KOPT-K1 (cell line): ENCODE data around the gene ABT1.

Source experiments
- H3K27ac ChIP-seq: fragments of 200-600 bp; sonication (generic); 2 replicates; pipeline ENCODE4 v1.5.1; 2016; ENCODE audit warnings: antibody characterized with exemption, mild to moderate bottlenecking, low read depth, low read length; ENCODE audit not compliant: poor library complexity, severe bottlenecking
- H3K36me3 ChIP-seq: fragments of 200-600 bp; sonication (generic); 2 replicates; pipeline ENCODE4 v1.5.1; 2017; ENCODE audit warnings: antibody characterized with exemption, mild to moderate bottlenecking, low read length, moderate library complexity; ENCODE audit not compliant: insufficient read depth
- H3K9me3 ChIP-seq: fragments of 200-600 bp; sonication (generic); 2 replicates; pipeline ENCODE4 v1.5.1; 2017; ENCODE audit warnings: antibody characterized with exemption, low read length, mild to moderate bottlenecking; ENCODE audit not compliant: insufficient read depth, poor library complexity, severe bottlenecking

Gene ABT1

DNA sequence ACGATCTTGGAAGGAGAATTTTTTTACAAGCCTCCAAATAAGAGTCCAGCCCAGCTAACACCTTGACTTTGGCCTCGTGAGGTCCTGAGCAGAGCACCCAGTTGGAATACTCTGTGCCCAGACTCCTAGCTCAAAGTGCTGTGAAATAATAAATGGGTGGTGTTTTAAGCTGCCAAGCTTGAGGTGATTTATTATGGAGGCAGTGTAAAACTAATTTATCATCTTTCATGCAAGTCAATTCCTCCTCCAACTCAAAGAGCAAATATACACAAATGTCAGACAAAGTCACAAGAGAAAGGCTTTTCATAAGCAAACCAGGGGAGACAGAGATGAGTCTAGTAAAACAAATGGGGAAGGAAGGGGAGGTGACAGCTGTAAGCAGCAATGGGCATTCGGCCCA, 12.7 kb downstream of the ABT1 start:
- no peaks in the 10 kb centered on the region for H3K36me3 ChIP-seq
- H3K9me3 ChIP-seq = no peaks in the 10 kb centered on the region
- H3K27ac ChIP-seq = no peak overlapping the region

DNA sequence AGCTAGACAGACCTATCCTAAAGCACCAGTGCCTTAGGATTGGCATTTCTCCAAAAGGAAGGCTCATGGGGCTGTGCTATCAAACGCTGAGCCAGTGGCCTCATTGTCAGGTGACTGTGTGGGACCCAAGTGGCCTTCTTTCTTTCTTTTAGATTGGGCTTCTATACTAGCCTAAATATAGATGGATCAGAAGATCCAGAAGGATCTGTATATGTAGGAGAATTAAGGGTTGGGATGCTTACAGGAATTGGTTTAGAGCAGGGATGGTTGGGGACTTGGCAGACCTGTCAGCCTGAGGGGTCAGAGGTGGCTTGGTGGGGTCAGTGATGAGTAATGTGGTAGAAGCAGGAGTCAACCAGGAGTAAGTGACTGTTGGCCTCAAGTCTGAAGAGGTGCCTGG, 14.8 kb downstream of the ABT1 start:
- Histone ChIP-seq H3K36me3 (no peaks in the 10 kb centered on the region), H3K9me3 (peaks cover 4% of the 10 kb centered on the region), H3K27ac (no peak overlapping the region)

DNA sequence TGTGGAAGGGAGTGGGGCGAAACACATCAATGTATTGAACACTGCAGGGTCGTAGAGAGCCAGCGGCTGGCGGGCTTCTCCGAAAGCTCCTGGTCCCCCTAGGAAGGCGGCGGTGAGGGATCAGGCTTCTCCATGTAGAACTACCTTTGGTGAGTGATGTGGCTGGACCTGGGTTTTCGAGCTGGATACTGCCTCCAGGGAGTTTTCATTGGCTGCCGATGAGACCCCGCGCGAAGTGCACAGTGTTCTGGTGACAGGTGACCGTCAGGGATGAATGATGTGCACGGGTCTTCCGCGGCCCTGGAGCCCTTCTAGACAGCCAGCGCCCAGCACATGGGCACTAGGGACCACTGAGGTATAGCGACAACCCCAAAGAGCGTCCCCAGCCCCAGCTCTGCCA, 16.4 kb downstream of the ABT1 start:
- H3K36me3 ChIP-seq = no peaks in the 10 kb centered on the region
- H3K27ac ChIP-seq = no peak overlapping the region
- peaks cover 6% of the 10 kb centered on the region for H3K9me3 ChIP-seq

DNA sequence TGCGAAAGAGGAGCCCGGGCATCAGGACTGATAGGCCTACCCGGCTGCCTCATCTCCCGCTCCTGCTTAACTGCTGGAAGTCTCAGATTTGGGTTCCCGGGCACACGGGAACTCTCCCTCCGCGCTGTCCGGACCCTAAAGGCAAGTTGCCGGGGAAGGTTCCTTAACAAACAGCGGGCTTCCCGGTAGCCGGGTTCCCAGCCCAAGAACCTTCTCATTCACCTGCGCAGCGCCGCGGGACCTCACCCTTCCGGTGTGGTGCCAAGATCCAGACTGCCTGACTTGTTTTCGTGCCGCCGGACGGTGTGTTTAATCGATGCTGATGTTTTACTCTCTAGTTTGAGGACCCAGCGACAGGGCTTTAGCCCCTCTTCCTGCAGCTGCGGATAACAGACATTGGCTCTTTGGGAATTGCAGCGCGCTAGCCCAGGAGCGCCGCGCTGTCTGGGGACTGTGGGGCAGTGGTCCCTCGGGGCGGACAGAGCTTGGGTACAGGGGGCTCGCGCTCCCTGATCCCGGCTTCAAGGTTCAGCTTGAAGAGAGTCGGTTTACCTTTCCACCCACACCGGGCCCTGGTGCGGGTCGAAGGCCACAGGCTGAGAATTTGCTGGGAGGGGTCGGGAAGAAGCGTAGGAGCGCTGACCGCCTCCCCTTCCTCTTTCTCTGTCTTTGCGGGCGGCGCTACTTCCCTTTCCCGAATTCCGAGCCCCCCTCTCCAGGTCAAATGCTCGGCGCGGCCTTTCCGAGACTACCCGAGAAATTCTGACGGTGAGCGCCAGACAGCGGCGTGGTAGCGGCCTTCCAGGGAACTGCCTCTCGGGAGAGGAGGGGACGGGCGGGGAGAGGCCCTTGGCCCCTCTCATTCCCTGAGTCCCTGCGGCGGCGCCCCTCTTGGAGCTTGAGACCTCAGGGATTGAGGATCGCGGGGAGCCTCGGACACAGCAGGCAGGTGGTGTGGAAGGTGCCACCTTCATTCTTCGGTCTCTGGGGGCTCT, 17.2 kb downstream of the ABT1 start:
- no peak overlapping the region for H3K27ac ChIP-seq
- H3K36me3 ChIP-seq = no peaks in the 10 kb centered on the region
- peaks cover 6% of the 10 kb centered on the region for H3K9me3 ChIP-seq

DNA sequence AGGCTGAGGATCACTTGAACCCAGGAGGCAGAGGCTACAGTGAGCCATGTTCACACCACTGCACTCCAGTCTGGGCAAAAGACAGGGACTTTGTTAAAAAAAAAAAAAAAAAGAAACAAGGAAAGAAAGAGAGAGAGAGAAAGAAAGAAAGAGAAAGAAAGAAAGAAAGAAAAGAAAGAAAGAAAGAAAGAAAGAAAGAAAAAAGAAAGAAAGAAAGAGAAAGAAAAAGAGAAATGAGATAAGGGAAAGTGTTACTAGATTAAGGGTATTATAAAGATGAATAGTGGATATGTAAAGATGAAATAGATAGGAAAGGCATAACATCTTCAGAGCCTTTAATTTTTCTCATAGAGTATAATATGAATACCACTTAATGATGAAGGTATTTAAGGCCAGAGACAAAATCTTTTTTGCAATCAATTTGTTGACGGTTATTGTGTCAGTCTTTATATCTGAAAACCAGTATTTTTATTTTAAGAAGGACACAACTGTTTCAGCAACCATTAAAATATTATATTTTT, 26.6 kb downstream of the ABT1 start:
- Histone ChIP-seq H3K36me3 (no peaks in the 10 kb centered on the region), H3K27ac (no peak overlapping the region), H3K9me3 (peaks cover 10% of the 10 kb centered on the region)

DNA sequence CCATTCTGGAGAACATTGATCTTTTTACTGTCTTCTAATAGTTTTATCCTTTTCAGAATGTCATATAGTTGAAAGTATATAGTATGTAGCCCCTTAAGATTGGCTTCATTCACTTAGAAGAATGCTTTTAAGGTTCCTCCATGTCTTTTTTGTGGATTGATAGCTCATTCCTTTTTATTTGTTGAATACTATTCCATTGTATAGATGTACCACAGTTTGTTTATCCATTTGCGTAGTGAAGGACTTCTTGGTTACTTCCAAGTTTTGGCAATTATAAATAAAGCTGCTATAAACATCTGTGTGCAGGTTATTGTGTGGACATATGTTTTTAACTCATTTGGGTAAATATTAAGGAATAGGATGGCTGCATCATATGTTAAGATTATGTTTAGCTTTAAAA, 27.8 kb downstream of the ABT1 start:
- Histone ChIP-seq H3K9me3 (peaks cover 10% of the 10 kb centered on the region), H3K27ac (no peak overlapping the region), H3K36me3 (no peaks in the 10 kb centered on the region)

DNA sequence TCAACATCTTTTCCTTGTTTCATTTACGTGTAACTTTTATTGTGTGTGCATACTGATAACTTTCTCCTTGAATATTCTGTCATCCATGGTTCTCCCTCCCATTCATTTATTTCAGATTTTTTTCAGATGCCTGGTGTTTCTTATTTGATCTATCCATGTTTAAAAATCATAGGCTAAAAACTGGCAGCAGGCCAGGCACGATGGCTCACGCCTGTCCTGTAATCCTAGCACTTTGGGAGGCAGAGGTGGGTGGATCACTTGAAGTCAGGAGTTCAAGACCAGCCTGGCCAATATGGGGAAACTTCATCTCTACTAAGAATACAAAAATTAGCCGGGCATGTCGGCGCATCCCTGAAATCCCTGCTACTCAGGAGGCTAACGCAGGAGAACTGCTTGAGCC, 31.1 kb downstream of the ABT1 start:
- Histone ChIP-seq H3K9me3 (peaks cover 10% of the 10 kb centered on the region), H3K27ac (no peak overlapping the region), H3K36me3 (no peaks in the 10 kb centered on the region)

DNA sequence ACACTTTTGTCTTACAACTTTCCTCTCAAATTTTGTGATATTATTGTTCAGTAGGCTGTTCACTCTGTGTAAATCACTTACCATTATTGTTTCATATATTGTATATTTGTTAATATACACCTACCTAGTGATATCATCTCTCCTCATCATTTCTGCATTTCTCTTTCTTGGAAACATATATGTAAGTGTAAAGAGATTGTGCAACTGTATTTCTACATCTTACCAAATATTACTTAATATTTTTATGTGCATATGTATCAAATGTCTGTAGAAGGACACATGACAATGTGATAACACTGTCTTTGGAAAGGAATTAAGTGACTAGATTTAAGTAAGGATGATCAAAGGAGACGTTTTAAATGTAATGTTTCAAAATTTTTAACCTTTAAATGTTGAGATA, 32.6 kb downstream of the ABT1 start:
- H3K36me3 ChIP-seq = no peaks in the 10 kb centered on the region

DNA sequence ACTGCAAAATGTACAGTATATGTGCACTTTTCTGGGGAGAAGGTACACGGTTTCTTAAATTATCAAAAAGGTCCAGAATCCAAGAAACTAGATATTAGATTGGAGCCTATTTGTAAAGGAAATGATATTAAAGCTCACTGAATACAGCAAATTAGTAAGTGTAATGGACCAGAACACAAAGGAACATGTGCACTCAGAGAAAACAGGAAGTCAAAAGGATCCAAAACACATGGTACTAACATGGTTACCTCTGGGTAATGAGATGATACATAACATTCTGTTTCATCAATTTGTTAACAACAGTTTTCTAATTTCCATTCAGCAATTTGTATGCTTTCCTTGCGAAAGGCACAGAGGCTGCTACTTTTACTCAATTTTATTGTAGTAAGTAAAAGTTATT, 44.1 kb downstream of the ABT1 start:
- Histone ChIP-seq H3K36me3 (peaks cover 60% of the 10 kb centered on the region), H3K9me3 (peaks cover 69% of the 10 kb centered on the region), H3K27ac (no peak overlapping the region)

More for the DNA sequence above, 32.6 kb downstream of the ABT1 start:
- Histone ChIP-seq H3K27ac (no peak overlapping the region), H3K9me3 (peaks cover 7% of the 10 kb centered on the region)

DNA sequence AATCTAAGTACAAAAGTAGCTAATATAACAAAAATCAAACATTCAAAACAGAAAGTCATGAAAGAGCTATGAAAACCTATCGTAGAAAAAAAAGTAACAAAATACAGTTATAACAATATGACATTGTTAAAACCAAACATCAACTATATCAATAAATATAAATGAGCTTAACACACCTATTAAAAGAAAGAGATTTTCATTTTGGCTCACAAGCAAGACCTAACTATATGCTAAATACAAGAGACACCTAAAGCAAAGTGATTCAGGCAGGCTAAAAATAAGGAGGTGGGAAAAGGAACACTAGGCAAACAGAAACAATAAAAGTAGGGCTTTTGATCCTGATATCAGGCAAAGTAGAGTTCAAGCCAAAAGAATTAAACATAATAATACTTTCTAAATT, 49.3 kb downstream of the ABT1 start:
- H3K9me3 ChIP-seq = peaks cover 66% of the 10 kb centered on the region
- no peak overlapping the region for H3K27ac ChIP-seq

More for the DNA sequence above, 49.3 kb downstream of the ABT1 start:
- peaks cover 61% of the 10 kb centered on the region for H3K36me3 ChIP-seq
